AG09319 (cell line): ENCODE data around the gene KCND2.
"Not testable (repeated sequence)": the region's sequence is repeated elsewhere in the genome, so short reads cannot be mapped to it uniquely, and the experiment has no call there.

ENCODE experiments used
- DNase-seq: peaks from one replicate; pipeline ENCODE4 v3.0.0-alpha.2; 2010; ENCODE audit warnings: low read depth; ENCODE audit errors: extremely low read depth
- CTCF ChIP-seq: IDR thresholded peaks from 2 replicates; pipeline ENCODE4 v1.5.1; 2011; ENCODE audit warnings: low read depth, mild to moderate bottlenecking, inconsistent platforms, low read length, moderate library complexity

KCND2 gene

GRCh38 chr7:120272701-120273475, at the start of gene KCND2:
KCND2 (plus strand) TSS chr7:120273175.
- no peak for DNase-seq
- no peak for TF ChIP-seq CTCF

- no peak for DNase-seq
- no peak for TF ChIP-seq CTCF
These were observed 46.8 kb upstream of the KCND2 start for GRCh38 chr7:120226188-120226587.

- no peak for DNase-seq
- no peak for TF ChIP-seq CTCF
These were observed 45.7 kb upstream of the KCND2 start for GRCh38 chr7:120227255-120227654.

- DNase-seq = no peak
- TF ChIP-seq CTCF = no peak
These were observed 43.9 kb upstream of the KCND2 start for GRCh38 chr7:120229084-120229483.

GRCh38 chr7:120233338-120233737, 39.6 kb upstream of the KCND2 start:
- no peak for TF ChIP-seq CTCF
- DNase-seq = no peak

- DNase-seq = not testable (repeated sequence)
These were observed 32.6 kb upstream of the KCND2 start for GRCh38 chr7:120240350-120240749.

GRCh38 chr7:120241973-120242372, 31.0 kb upstream of the KCND2 start:
- TF ChIP-seq CTCF = no peak

GRCh38 chr7:120254845-120255244, 18.1 kb upstream of the KCND2 start:
- no peak for DNase-seq
- TF ChIP-seq CTCF = no peak

More at GRCh38 chr7:120241973-120242372, 31.0 kb upstream of the KCND2 start:
- no peak for DNase-seq
